HG02623 (cell line): ENCODE measurements around the gene PCDHA8.
"Not testable (repeated sequence)": the region's sequence is repeated elsewhere in the genome, so short reads cannot be mapped to it uniquely, and the experiment has no call there.

Experiments
- ATAC-seq: cut with Tn5 transposase; IDR thresholded peaks from one replicate; pipeline ENCODE4 v1.9.1; 2021; ENCODE audit warnings: moderate library complexity; ENCODE audit not compliant: unreplicated experiment

PCDHA8 gene, protein sequence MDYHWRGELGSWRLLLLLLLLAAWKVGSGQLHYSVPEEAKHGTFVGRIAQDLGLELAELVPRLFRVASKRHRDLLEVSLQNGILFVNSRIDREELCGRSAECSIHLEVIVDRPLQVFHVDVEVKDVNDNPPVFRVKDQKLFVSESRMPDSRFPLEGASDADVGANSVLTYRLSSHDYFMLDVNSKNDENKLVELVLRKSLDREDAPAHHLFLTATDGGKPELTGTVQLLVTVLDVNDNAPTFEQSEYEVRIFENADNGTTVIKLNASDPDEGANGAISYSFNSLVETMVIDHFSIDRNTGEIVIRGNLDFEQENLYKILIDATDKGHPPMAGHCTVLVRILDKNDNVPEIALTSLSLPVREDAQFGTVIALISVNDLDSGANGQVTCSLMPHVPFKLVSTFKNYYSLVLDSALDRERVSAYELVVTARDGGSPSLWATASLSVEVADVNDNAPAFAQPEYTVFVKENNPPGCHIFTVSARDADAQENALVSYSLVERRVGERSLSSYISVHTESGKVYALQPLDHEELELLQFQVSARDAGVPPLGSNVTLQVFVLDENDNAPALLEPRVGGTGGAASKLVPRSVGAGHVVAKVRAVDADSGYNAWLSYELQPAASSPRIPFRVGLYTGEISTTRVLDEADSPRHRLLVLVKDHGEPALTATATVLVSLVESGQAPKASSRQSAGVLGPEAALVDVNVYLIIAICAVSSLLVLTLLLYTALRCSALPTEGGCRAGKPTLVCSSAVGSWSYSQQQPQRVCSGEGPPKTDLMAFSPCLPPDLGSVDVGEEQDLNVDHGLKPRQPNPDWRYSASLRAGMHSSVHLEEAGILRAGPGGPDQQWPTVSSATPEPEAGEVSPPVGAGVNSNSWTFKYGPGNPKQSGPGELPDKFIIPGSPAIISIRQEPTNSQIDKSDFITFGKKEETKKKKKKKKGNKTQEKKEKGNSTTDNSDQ

DNA sequence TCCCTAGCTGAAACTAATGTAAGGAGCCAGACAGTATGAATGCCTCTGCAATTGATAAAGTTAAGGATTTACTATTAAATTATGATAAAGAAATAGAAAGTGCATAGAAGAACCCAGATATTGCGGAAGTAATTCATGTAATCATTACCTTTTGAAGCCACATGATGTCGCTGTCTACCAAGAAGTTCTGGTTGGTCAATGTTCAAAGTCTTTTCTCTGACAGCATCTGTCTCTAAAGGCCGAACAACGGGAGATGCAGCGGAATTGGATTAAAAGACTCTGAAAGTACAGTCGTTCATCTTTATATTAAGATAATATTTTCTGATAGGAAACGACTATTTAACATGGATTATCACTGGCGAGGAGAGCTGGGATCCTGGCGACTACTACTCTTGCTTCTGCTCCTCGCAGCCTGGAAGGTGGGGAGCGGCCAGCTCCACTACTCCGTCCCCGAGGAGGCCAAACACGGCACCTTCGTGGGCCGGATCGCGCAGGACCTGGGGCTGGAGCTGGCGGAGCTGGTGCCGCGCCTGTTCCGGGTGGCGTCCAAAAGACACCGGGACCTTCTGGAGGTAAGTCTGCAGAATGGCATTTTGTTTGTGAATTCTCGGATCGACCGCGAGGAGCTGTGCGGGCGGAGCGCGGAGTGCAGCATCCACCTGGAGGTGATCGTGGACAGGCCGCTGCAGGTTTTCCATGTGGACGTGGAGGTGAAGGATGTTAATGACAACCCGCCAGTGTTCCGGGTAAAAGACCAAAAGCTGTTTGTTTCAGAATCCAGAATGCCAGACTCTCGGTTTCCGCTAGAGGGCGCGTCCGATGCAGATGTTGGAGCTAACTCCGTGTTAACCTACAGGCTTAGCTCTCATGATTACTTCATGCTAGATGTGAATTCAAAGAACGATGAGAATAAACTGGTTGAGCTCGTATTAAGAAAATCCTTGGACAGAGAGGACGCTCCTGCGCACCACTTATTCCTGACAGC lies at the start of gene PCDHA8:
PCDHA8 (plus strand) TSS at position 210 of the 985 bp plus-strand sequence; CDS start at position 345, 135 bp downstream.
- no peak for ATAC-seq

DNA sequence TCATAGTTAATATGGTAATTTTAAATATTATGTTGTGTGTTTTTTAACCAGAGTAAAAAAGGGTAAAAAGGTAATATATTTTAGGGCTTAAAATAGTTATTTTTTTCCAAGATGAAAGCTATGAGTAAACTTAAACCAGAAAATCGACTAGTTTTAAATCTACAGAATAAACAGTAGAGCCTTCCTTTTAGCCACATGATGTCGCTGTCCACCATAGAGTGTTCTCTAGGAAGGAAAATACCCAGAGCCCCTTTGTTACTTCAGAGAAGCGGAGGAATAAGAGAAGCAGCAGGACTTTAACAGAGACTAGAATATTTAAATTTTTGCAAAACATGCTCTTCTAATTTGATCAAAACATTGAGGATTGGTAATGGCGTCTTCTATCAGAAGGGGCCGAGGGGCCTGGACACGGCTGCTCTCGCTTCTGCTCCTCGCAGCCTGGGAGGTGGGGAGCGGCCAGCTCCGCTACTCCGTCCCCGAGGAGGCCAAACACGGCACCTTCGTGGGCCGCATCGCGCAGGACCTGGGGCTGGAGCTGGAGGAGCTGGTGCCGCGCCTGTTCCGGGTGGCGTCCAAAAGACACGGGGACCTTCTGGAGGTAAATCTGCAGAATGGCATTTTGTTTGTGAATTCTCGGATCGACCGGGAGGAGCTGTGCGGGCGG lies 46.3 kb upstream of the PCDHA8 start, which contains the start of gene PCDHA2:
PCDHA2 (plus strand) TSS at position 258 of the 664 bp plus-strand sequence.
- ATAC-seq = no peak

DNA sequence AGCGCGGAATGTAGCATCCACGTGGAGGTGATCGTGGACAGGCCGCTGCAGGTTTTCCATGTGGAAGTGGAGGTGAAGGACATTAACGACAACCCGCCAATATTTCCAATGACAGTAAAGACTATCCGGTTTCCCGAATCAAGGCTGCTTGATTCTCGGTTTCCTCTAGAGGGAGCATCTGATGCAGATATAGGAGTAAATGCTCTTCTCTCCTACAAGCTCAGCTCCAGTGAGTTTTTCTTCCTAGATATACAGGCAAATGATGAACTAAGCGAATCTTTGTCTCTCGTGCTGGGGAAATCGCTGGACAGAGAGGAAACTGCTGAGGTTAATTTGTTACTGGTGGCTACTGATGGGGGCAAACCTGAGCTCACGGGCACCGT lies 45.7 kb upstream of the PCDHA8 start:
- no peak for ATAC-seq

DNA sequence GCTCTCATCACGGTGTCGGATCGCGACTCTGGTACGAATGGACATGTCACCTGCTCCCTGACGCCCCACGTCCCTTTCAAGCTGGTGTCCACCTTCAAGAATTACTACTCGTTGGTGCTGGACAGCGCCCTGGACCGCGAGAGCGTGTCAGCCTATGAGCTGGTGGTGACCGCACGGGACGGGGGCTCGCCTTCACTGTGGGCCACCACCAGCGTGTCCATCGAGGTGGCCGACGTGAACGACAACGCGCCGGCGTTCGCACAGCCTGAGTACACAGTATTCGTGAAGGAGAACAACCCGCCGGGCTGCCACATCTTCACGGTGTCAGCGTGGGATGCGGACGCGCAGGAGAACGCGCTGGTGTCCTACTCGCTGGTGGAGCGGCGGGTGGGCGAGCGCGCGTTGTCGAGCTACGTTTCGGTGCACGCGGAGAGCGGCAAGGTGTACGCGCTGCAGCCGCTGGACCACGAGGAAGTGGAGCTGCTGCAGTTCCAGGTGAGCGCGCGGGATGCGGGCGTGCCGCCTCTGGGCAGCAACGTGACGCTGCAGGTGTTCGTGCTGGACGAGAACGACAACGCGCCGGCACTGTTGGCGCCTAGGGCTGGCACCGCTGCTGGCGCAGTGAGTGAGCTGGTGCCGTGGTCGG lies 44.8 kb upstream of the PCDHA8 start:
- not testable (repeated sequence) for ATAC-seq

DNA sequence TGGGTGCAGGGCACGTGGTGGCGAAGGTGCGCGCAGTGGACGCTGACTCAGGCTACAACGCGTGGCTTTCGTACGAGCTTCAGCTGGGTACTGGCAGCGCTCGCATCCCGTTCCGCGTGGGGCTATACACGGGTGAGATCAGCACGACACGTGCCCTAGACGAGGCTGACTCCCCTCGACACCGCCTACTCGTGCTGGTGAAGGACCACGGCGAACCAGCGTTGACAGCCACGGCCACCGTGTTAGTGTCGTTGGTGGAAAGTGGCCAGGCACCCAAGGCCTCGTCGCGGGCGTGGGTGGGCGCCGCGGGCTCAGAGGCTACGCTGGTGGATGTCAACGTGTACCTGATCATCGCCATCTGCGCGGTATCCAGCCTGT lies 44.3 kb upstream of the PCDHA8 start:
- no peak for ATAC-seq

DNA sequence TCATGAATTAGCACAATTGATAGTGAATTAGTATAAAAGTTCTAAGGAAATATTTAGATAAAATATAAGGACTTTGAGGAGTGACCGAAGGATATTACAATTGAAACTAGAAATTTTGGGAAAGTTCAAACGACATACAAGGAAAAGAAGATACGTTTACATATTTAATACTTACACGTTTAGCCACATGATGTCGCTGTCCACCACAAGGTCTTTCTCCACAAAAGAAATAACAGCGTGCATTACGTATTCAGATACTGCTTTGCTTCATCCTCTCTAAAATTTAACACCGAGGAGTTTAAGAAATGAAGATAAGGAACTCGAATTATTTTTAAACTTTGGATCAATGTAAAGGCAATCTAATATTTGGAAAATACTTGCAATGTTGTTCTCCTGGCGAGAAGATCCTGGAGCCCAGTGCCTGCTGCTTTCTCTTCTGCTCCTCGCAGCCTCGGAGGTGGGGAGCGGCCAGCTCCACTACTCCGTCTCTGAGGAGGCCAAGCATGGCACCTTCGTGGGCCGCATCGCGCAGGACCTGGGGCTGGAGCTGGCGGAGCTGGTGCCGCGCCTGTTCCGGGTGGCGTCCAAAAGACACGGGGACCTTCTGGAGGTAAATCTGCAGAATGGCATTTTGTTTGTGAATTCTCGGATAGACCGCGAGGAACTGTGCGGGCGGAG lies 40.0 kb upstream of the PCDHA8 start, which contains the start of gene PCDHA3:
PCDHA3 (plus strand) TSS at position 242 of the 678 bp plus-strand sequence.
- ATAC-seq = no peak

DNA sequence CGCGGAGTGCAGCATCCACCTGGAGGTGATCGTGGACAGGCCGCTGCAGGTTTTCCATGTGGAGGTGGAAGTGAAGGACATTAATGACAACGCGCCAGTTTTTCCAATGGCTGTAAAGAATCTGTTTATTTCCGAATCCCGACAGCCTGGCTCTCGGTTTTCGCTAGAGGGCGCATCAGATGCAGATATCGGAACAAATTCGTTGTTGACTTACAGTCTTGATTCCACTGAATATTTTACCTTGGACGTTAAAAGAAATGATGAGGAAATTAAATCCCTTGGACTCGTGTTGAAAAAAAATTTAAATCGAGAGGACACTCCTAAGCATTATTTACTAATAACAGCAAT lies 39.5 kb upstream of the PCDHA8 start:
- ATAC-seq = no peak

DNA sequence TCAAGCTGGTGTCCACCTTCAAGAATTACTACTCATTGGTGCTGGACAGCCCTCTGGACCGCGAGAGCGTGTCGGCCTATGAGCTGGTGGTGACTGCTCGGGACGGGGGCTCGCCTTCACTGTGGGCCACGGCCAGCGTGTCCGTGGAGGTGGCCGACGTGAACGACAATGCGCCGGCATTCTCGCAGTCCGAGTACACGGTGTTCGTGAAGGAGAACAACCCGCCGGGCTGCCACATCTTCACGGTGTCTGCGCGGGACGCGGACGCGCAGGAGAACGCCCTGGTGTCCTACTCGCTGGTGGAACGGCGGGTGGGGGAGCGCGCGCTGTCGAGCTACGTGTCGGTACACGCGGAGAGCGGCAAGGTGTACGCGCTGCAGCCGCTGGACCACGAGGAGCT lies 38.6 kb upstream of the PCDHA8 start:
- ATAC-seq = not testable (repeated sequence)

DNA sequence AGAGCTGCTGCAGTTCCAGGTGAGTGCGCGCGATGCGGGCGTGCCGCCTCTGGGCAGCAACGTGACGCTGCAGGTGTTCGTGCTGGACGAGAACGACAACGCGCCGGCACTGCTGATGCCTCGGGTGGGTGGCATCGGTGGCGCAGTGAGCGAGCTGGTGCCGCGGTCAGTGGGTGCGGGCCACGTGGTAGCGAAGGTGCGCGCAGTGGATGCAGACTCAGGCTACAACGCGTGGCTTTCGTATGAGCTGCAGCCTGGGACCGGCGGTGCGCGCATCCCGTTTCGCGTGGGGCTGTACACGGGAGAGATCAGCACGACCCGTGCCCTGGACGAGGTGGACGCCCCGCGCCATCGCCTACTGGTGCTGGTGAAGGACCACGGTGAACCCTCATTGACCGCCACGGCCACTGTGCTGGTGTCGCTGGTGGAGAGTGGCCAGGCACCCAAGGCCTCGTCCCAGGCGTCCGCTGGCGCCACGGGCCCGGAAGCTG lies 38.2 kb upstream of the PCDHA8 start:
- ATAC-seq = no peak

DNA sequence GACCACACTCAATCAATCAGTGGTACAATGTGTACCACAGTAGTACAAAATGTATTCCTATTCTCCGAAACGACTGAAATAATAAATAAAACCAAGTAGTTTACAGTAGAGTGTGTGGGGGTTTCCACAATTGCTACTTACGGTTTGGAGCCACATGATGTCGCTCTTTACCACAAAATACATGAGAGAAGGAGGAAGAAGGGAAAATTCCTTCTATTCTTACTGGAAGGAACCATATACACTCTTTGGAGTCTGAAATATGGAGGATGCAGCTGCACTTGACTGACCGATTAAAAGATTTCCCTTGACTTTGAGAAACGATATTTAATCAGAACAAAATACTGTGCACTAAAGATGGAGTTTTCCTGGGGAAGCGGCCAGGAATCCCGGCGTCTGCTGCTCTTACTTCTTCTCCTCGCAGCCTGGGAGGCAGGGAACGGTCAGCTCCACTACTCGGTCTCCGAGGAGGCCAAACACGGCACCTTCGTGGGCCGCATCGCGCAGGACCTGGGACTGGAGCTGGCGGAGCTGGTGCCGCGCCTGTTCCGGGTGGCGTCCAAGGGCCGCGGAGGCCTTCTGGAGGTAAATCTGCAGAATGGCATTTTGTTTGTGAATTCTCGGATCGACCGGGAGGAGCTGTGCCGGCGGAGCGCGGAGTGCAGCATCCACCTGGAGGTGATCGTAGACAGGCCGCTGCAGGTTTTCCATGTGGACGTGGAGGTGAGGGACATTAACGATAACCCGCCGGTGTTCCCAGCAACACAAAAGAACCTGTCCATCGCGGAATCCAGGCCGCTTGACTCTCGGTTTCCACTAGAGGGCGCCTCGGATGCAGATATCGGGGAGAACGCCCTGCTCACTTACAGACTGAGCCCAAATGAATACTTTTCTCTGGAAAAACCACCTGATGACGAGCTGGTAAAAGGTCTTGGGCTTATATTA lies 33.9 kb upstream of the PCDHA8 start, which contains the start of gene PCDHA4:
PCDHA4 (plus strand) TSS at position 235 of the 942 bp plus-strand sequence.
- no peak for ATAC-seq

DNA sequence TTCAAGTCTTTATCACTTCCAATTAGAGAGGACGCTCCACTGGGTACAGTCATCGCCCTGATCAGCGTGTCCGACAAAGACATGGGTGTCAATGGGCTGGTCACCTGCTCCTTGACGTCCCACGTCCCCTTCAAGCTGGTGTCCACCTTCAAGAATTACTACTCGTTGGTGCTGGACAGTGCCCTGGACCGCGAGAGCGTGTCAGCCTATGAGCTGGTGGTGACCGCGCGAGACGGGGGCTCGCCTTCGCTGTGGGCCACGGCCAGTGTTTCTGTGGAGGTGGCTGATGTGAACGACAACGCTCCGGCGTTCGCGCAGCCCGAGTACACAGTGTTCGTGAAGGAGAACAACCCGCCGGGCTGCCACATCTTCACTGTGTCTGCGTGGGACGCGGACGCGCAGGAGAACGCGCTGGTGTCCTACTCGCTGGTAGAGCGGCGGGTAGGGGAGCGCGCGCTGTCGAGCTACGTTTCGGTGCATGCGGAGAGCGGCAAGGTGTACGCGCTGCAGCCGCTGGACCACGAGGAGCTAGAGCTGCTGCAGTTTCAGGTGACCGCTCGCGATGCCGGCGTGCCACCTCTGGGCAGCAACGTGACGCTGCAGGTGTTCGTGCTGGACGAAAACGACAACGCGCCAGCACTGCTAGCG lies 32.6 kb upstream of the PCDHA8 start:
- not testable (repeated sequence) for ATAC-seq

DNA sequence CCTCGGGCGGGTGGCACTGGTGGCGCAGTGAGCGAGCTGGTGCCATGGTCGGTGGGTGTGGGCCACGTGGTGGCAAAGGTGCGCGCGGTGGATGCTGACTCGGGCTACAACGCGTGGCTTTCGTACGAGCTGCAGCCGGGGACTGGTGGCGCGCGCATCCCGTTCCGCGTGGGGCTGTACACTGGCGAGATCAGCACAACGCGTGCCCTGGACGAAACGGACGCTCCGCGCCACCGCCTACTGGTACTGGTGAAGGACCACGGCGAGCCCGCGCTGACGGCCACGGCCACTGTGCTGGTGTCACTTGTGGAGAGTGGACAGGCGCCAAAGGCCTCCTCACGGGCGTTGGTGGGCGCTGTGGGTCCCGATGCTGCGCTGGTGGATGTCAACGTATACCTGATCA lies 32.1 kb upstream of the PCDHA8 start:
- no peak for ATAC-seq

DNA sequence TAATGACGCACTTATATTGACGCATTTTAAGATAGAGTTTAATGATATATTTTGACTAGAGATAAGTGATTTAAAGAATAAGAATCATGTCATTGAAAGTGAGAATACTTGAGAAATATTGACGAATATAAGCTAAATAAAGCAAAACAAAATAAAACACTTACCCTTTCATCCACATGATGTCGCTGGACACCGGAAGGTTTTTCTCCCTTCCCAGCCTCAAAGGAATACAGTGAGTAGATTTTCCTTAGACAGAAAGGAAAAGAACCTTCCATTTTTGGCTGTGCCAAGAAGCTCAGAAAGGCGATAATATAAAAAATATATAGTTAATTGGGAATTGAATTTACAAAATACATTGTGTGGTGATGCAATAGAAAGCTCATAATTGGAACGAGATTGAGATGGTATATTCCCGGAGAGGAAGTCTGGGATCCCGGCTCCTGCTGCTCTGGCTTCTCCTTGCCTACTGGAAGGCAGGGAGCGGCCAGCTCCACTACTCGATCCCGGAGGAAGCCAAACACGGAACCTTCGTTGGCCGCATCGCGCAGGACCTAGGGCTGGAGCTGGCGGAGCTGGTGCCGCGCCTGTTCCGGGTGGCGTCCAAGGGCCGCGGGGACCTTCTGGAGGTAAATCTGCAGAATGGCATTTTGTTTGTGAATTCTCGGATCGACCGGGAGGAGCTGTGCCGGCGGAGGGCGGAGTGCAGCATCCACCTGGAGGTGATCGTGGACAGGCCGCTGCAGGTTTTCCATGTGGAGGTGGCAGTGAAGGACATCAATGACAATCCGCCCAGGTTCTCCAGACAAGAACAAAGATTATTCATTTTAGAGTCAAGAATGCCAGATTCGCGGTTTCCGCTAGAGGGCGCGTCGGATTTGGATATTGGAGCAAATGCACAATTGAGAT lies 19.4 kb upstream of the PCDHA8 start, which contains the start of gene PCDHA5:
PCDHA5 (plus strand) TSS at position 239 of the 906 bp plus-strand sequence.
- ATAC-seq = no peak

DNA sequence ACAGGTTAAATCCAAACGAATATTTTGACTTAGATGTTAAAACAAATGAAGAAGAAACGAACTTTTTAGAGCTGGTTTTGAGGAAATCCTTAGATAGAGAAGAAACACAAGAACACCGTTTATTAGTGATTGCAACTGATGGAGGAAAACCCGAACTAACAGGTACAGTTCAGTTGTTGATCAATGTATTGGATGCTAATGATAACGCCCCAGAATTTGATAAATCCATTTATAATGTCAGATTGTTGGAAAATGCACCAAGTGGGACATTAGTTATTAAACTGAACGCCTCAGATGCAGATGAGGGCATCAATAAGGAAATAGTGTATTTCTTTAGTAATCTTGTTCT lies 18.7 kb upstream of the PCDHA8 start:
- ATAC-seq = no peak

DNA sequence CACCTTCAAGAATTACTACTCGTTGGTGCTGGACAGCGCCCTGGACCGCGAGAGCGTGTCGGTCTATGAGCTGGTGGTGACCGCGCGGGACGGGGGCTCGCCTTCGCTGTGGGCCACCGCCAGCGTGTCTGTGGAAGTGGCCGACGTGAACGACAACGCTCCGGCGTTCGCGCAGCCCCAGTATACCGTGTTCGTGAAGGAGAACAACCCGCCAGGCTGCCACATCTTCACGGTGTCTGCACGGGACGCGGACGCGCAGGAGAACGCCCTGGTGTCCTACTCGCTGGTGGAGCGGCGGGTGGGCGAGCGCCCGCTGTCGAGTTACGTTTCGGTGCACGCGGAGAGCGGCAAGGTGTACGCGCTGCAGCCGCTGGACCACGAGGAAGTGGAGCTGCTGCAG lies 18.0 kb upstream of the PCDHA8 start:
- ATAC-seq = not testable (repeated sequence)

DNA sequence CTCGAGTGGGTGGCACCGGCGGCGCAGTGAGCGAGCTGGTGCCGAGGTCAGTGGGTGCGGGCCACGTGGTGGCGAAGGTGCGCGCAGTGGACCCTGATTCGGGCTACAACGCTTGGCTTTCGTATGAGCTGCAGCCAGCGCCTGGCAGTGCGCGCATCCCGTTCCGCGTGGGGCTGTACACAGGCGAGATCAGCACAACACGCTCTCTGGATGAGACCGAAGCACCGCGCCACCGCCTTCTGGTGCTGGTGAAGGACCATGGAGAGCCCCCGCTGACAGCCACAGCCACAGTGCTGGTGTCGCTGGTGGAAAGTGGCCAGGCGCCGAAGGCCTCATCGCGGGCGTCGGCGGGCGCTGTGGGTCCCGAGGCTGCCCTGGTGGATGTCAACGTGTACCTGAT lies 17.5 kb upstream of the PCDHA8 start:
- no peak for ATAC-seq
